GM13977 (cell line): ENCODE results near the gene EIF3A.

Source experiments
- DNase-seq: peaks from one replicate; pipeline ENCODE4 v3.0.0; 2012; ENCODE audit warnings: low spot score
- CTCF ChIP-seq: IDR thresholded peaks from 2 replicates; pipeline ENCODE4 v1.5.1; 2012; ENCODE audit warnings: mild to moderate bottlenecking, control low read depth; ENCODE audit not compliant: insufficient read depth; ENCODE audit errors: extremely low read depth, missing control alignments
- in situ Hi-C: fragments of 300-500 bp; cut with MboI; formaldehyde crosslinking; loops from one replicate; pipeline ENCODE4 v1.12.0; 2022; ENCODE audit warnings: low sequenced_read_pairs, low pct_unique_long_range_greater_than_20kb, mixed read lengths, inconsistent platforms; ENCODE audit not compliant: unreplicated experiment

The EIF3A gene

DNA sequence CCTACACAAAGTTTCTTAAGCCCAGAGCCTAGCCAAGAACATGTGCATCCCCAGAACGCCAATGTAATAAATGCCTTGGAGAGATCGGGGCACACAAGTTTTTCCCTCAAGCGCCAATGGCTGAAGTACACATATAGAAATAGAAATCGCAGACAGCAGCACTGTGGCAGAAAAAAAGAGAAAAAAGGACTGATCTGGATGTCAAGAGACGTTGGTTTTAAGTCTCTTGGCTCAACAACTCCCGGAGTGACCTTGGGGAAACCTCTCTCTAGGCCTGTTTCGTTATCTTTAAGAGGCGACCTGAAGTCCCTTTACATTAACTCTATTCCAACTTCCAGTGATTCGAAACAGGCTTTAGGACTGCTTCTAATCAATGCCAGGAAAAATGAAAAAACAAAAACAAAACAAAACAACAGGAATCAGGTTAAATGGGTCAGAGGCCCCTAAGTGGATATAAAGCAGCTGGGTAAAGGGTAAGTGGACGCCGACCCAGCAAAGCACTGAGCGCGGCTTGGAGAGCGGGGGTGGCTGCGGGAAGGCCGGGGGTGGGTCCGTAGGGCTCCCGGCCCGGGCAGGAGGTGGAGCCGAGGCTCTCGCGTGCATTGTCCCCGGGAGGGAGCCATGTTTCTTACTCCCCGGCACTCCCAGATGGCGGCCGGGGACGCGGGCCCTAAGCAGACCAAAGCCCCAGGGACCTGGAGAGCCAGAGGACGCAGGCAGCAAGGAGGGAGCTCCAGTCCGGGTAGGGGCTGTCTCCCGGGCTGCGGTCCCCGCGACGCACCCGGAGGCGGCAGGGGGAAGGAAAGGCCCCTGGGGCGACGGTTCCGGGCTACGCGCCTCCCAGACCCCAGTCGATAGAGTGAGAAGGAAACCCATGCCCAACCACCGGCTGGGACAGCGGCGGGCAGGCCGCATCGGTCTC lies 757 bp downstream of the EIF3A start:
- peak; percentile 87 for DNase-seq
- in situ Hi-C loops: no loop called here
- no peak for TF ChIP-seq CTCF

DNA sequence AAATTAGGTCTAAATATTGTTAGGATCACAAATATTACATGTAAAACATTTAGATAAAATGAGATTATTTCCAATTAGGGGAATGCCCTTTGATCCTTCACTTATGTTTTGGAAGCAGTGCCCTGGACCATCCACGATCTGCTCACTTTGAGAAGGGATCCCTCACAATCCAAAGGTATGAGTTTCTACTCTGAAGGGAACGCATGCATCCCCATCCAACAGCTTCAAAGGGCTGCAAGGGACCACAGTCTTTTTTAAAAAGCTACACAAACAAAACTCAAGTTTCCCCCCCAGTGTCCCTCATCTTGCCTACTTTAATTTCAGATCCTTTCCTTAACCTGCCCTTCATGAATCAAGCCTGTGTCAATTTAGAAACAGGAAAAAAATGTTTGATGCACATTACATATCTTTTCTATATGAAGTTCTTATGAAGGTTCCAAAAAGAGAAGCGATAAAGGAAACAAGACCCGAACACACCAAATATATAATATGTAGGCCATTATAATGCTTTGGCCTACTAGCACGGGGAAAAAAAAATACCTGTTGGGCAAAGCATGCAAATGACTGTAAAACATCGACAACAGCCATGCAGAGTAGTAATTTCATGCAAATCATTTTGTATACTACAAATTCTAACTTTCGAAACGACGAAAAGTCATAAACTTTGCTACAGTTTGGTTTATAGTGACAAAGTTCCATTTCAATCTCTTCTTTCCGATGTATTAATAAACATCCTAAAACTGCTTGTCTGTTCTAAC lies 2.0 kb downstream of the EIF3A start:
- in situ Hi-C loops: no loop called here
- no peak for TF ChIP-seq CTCF
- DNase-seq: no peak

DNA sequence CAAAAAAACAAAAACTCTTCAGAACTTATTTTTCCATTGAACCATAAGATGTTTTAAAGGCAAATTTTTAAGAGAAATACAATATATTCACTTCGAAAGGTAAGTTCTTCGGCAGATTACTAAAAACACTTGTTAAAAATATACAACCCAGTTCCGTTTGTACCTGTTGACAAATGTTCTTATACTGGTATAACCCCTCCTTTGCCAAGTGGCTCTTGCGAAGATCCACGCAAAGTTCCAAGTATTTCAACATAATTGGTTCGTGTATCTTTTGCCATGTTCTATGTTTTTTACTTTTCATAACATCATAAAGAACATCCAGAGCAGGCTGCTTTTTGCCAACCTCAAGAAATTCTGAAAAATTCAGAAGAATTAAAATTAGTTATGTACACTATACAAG lies 7.0 kb downstream of the EIF3A start:
- no peak for TF ChIP-seq CTCF
- in situ Hi-C loops: no loop called here
- no peak for DNase-seq

DNA sequence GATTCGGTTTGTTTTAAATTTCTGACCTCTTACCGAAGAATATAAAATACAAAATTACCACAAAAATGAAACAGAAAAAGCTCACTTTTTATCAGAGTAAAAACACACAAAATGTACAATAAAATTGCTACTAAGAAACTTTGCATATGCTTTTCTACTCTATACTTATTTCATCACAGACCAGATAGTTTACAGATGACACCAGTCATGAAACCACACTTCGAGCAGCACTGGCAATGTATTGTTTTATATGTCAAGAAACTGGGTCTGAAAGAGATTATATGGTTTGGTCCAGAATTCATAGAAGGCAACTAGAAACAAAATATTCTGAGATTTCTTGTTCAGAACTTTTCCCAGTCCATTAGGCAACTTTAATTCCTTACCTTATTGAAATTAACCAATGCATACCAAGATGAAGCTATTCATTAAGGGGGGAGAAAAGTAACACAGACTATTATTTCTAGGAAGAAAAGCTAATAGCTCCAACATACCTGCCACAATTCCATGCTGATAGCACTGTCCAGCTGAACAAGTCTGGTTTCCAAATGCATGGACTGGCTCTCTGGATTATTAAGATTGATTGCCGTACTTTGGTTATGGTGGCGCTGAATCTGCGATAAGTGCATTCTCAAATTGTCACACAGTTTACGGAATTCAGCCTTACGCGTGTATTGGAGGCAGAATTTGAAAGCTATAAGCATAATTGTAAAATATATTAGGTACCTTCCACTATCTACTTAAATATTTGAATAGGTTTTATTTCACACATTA lies 10.0 kb downstream of the EIF3A start:
- no peak for DNase-seq
- no peak for TF ChIP-seq CTCF
- in situ Hi-C loops: no loop called here

GRCh38 chr10:119061926-119062325 lies 18.7 kb downstream of the EIF3A start:
- in situ Hi-C loops: no loop called here
- TF ChIP-seq CTCF: no peak
- DNase-seq: no peak

GRCh38 chr10:119061352-119061751 lies 19.3 kb downstream of the EIF3A start:
- no peak for DNase-seq
- in situ Hi-C loops: no loop called here
- TF ChIP-seq CTCF: no peak
